ENCODE results near the gene LYSMD2. TPM values are rescaled to one million over a fixed set of nuclear protein-coding genes. Genes with fewer than 3 reads are reported as not detected.

Gene LYSMD2
- polyA plus RNA-seq, 1 donor from 2014 or later, result 8.3 TPM

- H3K4me2 ChIP-seq (ENCODE audit: low read length), result no peak overlapping the region
- no peak overlapping the region for H3K27ac ChIP-seq (ENCODE audit: low read length)
- H3K27me3 ChIP-seq (ENCODE audit: insufficient read depth, low read depth, low read length), result peaks cover 13% of the 10 kb centered on the region
- H3K9me3 ChIP-seq (ENCODE audit: low read length), result no peaks in the 10 kb centered on the region
- H2AFZ ChIP-seq (ENCODE audit: low read depth, low read length), result no peak overlapping the region
- H3K36me3 ChIP-seq (ENCODE audit: insufficient read depth, low read length), result no peaks in the 10 kb centered on the region
- no peaks in the 10 kb centered on the region for H3K79me2 ChIP-seq (replicated peaks; ENCODE audit: insufficient read depth, low read length)
- H3K4me3 ChIP-seq (ENCODE audit: low read length), result peak overlapping the region; percentile 71
- TF ChIP-seq CTCF (IDR thresholded peaks at IDR 0.05; ENCODE audit: poor library complexity, severe bottlenecking), result no peak
- no peaks in the 10 kb centered on the region for H3F3A ChIP-seq (ENCODE audit: insufficient read depth, low read length, poor library complexity, severe bottlenecking)
- H4K20me1 ChIP-seq (ENCODE audit: insufficient read depth), result no peaks in the 10 kb centered on the region
- H3K9ac ChIP-seq (ENCODE audit: low read length), result no peak overlapping the region
- H3K9me2 ChIP-seq (ENCODE audit: insufficient read depth, low read length), result no peaks in the 10 kb centered on the region
Measured at GRCh38 chr15:51735228-51736010, 2.0 kb downstream of the LYSMD2 start.

- TF ChIP-seq EP300 (conservative IDR thresholded peaks at IDR 0.05; ENCODE audit: poor library complexity, severe bottlenecking) (no peak), TAF1 (IDR thresholded peaks at IDR 0.05; ENCODE audit: low read depth) (no peak), SMC3 (conservative IDR thresholded peaks at IDR 0.05; ENCODE audit: poor library complexity) (no peak), CTCF (IDR thresholded peaks at IDR 0.05; ENCODE audit: poor library complexity, severe bottlenecking) (no peak), EZH2 (IDR thresholded peaks at IDR 0.05; ENCODE audit: borderline replicate concordance, insufficient read depth, low read length, poor library complexity, severe bottlenecking) (no peak), POLR2AphosphoS5 (IDR thresholded peaks at IDR 0.05) (no peak), MXI1 (conservative IDR thresholded peaks at IDR 0.05; ENCODE audit: poor library complexity, severe bottlenecking) (no peak), RAD21 (conservative IDR thresholded peaks at IDR 0.05) (no peak), REST (IDR thresholded peaks at IDR 0.05; ENCODE audit: borderline replicate concordance) (no peak)
- no peaks in the 10 kb centered on the region for H3K9me2 ChIP-seq (ENCODE audit: insufficient read depth, low read length)
- no peaks in the 10 kb centered on the region for H3K79me2 ChIP-seq (replicated peaks; ENCODE audit: insufficient read depth, low read length)
- H3K27me3 ChIP-seq (ENCODE audit: insufficient read depth, low read depth, low read length), result no peaks in the 10 kb centered on the region
- no peaks in the 10 kb centered on the region for H3F3A ChIP-seq (ENCODE audit: insufficient read depth, low read length, poor library complexity, severe bottlenecking)
- no peaks in the 10 kb centered on the region for H3K9me3 ChIP-seq (ENCODE audit: low read length)
- H3K9ac ChIP-seq (ENCODE audit: low read length), result no peak overlapping the region
- no peak overlapping the region for H2AFZ ChIP-seq (ENCODE audit: low read depth, low read length)
- H3K36me3 ChIP-seq (ENCODE audit: insufficient read depth, low read length), result no peaks in the 10 kb centered on the region
- H3K27ac ChIP-seq (ENCODE audit: low read length), result no peak overlapping the region
- H3K4me3 ChIP-seq (ENCODE audit: low read length), result no peak overlapping the region
- H4K20me1 ChIP-seq (ENCODE audit: insufficient read depth), result no peaks in the 10 kb centered on the region
- no peak overlapping the region for H3K4me2 ChIP-seq (ENCODE audit: low read length)
Measured at GRCh38 chr15:51732646-51733045, 4.8 kb downstream of the LYSMD2 start.
